WTC11 (cell line): ENCODE results near the gene EIF2AK2.

ENCODE experiments used
- CBFB ChIP-seq: sonication (generic); formaldehyde crosslinking; IDR thresholded peaks from 2 replicates; pipeline ENCODE4 v1.8.1; 2022; ENCODE audit warnings: mild to moderate bottlenecking, low read depth, missing genetic modification reagents
- MYBL2 ChIP-seq: sonication (generic); formaldehyde crosslinking; IDR thresholded peaks from 2 replicates; pipeline ENCODE4 v1.8.1; 2023; ENCODE audit warnings: mild to moderate bottlenecking, moderate library complexity, missing genetic modification reagents
- TEAD1 ChIP-seq: sonication (generic); formaldehyde crosslinking; IDR thresholded peaks from 2 replicates; pipeline ENCODE4 v1.8.0; 2022; ENCODE audit warnings: mild to moderate bottlenecking, missing genetic modification reagents
- TEAD4 ChIP-seq: sonication (generic); formaldehyde crosslinking; IDR thresholded peaks from 2 replicates; pipeline ENCODE4 v1.8.0; 2022; ENCODE audit warnings: mild to moderate bottlenecking, missing genetic modification reagents
- ZNF416 ChIP-seq: fragments of 250-450 bp; sonication (Bioruptor Pico); IDR thresholded peaks from 2 replicates; pipeline ENCODE4 v1.9.0; 2021; ENCODE audit warnings: mild to moderate bottlenecking, inconsistent platforms
- TF ChIP-seq, protein P1 (sequence below): sonication (generic); formaldehyde crosslinking; IDR thresholded peaks from 2 replicates; pipeline ENCODE4 v1.8.0; 2022; ENCODE audit warnings: mild to moderate bottlenecking, missing genetic modification reagents
- TF ChIP-seq, protein P2 (sequence below): fragments of 200-600 bp; IDR thresholded peaks from 2 replicates; pipeline ENCODE4 v1.8.0; 2022; ENCODE audit warnings: antibody characterized with exemption
- TF ChIP-seq, protein P3 (sequence below): sonication (generic); formaldehyde crosslinking; IDR thresholded peaks from 2 replicates; pipeline ENCODE4 v1.8.1; 2022; ENCODE audit warnings: mild to moderate bottlenecking, missing genetic modification reagents, moderate library complexity, borderline replicate concordance
- TF ChIP-seq, protein P4 (sequence below): sonication (generic); formaldehyde crosslinking; IDR thresholded peaks from 2 replicates; pipeline ENCODE4 v1.8.0; 2022; ENCODE audit warnings: mild to moderate bottlenecking, missing genetic modification reagents
- TF ChIP-seq, protein P5 (sequence below): fragments of 250-450 bp; sonication (Bioruptor Pico); IDR thresholded peaks from 2 replicates; pipeline ENCODE4 v1.8.0; 2021; ENCODE audit warnings: mild to moderate bottlenecking

DNA sequence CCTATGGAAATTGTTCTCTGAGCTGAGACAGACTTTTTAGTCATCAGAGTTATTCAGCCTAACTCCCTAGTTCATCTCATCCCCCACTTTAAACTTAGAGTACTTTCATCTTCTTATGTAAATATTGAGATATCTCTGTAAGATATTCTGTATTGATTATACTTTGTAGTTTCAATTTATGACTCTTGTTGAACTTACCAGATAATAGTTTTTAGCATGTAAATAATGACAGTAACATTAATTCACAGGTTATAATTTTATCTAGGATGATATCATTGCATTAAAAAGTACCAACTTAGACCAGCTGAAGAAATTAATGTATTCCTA is 14.8 kb upstream of the EIF2AK2 start:
- TF ChIP-seq, protein P1, sequence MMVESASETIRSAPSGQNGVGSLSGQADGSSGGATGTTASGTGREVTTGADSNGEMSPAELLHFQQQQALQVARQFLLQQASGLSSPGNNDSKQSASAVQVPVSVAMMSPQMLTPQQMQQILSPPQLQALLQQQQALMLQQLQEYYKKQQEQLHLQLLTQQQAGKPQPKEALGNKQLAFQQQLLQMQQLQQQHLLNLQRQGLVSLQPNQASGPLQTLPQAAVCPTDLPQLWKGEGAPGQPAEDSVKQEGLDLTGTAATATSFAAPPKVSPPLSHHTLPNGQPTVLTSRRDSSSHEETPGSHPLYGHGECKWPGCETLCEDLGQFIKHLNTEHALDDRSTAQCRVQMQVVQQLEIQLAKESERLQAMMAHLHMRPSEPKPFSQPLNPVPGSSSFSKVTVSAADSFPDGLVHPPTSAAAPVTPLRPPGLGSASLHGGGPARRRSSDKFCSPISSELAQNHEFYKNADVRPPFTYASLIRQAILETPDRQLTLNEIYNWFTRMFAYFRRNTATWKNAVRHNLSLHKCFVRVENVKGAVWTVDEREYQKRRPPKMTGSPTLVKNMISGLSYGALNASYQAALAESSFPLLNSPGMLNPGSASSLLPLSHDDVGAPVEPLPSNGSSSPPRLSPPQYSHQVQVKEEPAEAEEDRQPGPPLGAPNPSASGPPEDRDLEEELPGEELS (CRISPR knock-in tag), result no peak
- TF ChIP-seq ZNF416 (no peak), TEAD1 (CRISPR knock-in tag) (no peak), TEAD4 (no peak), MYBL2 (no peak), CBFB (CRISPR knock-in tag) (no peak)
- TF ChIP-seq, protein P2, sequence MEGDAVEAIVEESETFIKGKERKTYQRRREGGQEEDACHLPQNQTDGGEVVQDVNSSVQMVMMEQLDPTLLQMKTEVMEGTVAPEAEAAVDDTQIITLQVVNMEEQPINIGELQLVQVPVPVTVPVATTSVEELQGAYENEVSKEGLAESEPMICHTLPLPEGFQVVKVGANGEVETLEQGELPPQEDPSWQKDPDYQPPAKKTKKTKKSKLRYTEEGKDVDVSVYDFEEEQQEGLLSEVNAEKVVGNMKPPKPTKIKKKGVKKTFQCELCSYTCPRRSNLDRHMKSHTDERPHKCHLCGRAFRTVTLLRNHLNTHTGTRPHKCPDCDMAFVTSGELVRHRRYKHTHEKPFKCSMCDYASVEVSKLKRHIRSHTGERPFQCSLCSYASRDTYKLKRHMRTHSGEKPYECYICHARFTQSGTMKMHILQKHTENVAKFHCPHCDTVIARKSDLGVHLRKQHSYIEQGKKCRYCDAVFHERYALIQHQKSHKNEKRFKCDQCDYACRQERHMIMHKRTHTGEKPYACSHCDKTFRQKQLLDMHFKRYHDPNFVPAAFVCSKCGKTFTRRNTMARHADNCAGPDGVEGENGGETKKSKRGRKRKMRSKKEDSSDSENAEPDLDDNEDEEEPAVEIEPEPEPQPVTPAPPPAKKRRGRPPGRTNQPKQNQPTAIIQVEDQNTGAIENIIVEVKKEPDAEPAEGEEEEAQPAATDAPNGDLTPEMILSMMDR, result no peak
- TF ChIP-seq, protein P3, sequence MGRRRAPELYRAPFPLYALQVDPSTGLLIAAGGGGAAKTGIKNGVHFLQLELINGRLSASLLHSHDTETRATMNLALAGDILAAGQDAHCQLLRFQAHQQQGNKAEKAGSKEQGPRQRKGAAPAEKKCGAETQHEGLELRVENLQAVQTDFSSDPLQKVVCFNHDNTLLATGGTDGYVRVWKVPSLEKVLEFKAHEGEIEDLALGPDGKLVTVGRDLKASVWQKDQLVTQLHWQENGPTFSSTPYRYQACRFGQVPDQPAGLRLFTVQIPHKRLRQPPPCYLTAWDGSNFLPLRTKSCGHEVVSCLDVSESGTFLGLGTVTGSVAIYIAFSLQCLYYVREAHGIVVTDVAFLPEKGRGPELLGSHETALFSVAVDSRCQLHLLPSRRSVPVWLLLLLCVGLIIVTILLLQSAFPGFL (CRISPR knock-in tag), result no peak
- TF ChIP-seq, protein P4, sequence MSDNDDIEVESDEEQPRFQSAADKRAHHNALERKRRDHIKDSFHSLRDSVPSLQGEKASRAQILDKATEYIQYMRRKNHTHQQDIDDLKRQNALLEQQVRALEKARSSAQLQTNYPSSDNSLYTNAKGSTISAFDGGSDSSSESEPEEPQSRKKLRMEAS (CRISPR knock-in tag), result no peak
- TF ChIP-seq, protein P5, sequence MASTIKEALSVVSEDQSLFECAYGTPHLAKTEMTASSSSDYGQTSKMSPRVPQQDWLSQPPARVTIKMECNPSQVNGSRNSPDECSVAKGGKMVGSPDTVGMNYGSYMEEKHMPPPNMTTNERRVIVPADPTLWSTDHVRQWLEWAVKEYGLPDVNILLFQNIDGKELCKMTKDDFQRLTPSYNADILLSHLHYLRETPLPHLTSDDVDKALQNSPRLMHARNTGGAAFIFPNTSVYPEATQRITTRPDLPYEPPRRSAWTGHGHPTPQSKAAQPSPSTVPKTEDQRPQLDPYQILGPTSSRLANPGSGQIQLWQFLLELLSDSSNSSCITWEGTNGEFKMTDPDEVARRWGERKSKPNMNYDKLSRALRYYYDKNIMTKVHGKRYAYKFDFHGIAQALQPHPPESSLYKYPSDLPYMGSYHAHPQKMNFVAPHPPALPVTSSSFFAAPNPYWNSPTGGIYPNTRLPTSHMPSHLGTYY, result no peak
